PC-9 (cell line): ENCODE measurements around the gene TMEM134.

ENCODE experiments used
- CTCF ChIP-seq: fragments of 200-600 bp; sonication (generic); conservative IDR thresholded peaks from 2 replicates; pipeline ENCODE4 v1.6.1; 2017; ENCODE audit warnings: mixed run types, antibody characterized with exemption, mild to moderate bottlenecking, moderate library complexity
- EZH2 ChIP-seq: fragments of 200-600 bp; sonication (generic); IDR thresholded peaks from 2 replicates; pipeline ENCODE4 v1.8.0; 2017; ENCODE audit warnings: antibody characterized with exemption, low read depth

- no peak for TF ChIP-seq CTCF
- no peak for TF ChIP-seq EZH2
Measured at GRCh38 chr11:67435031-67435726, 33.9 kb downstream of the TMEM134 start.
